SIG-M5 treated with dmso at 0.1 percent for 504 hours (cell line): ENCODE data around the gene SAMD3.
A peak's percentile ranks its signal among the peaks of the same experiment; 100 is the strongest.
"Not testable (repeated sequence)": the region's sequence is repeated elsewhere in the genome, so short reads cannot be mapped to it uniquely, and the experiment has no call there.

Source experiments
- DNase-seq: peaks from one replicate; lab custom pipeline; 2025; ENCODE audit not compliant: unreplicated experiment; lab: John Stamatoyannopoulos, UW

SAMD3 gene

GRCh38 chr6:130182466-130182865 is 40.3 kb downstream of the SAMD3 start:
- no peak for DNase-seq

DNA sequence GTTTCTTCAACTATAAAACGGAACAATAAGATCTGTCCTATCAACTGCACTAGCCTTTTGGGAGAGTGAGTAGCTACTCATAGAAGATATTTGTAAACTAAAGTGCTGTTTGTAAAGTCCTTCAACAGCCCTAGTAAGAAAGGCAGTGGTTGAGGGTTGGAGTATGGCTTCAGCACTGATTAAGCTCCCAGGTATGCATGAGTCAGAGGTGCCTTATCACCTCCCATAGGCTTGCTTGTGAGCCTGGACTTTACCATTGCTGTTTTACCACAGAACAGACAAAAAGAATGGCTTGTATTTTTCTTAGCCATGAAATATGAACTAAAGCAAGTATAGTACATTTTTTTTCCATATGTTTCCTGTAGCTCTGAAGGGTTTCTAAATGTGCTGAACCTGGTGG is 44.1 kb downstream of the SAMD3 start:
- no peak for DNase-seq

- DNase-seq = no peak
These were observed 46.4 kb downstream of the SAMD3 start for GRCh38 chr6:130176378-130176777.

GRCh38 chr6:130173377-130174004 is 49.3 kb downstream of the SAMD3 start:
- DNase-seq = not testable (repeated sequence)

GRCh38 chr6:130170160-130170559 is 52.6 kb downstream of the SAMD3 start:
- not testable (repeated sequence) for DNase-seq

- DNase-seq = no peak
These were observed 55.1 kb downstream of the SAMD3 start for GRCh38 chr6:130167655-130168054.

DNA sequence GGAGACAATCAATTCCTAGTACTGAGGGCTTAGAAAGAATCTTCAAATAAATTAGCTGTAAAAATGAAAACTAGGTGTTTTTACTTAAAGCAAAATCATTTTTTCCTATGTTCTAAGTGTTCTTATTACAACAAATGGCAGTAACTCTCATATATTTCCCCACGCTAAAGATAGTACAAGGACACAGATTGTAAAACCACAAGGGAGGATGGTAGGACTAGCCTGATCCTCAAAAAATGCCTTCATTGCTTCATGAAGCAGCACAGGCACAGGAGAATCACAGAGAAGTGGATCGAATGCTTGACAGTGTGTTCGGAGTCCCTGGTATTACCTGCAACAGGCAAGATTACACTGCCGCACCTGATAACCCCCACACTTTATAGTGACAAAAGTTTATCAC is 58.5 kb downstream of the SAMD3 start:
- no peak for DNase-seq

DNA sequence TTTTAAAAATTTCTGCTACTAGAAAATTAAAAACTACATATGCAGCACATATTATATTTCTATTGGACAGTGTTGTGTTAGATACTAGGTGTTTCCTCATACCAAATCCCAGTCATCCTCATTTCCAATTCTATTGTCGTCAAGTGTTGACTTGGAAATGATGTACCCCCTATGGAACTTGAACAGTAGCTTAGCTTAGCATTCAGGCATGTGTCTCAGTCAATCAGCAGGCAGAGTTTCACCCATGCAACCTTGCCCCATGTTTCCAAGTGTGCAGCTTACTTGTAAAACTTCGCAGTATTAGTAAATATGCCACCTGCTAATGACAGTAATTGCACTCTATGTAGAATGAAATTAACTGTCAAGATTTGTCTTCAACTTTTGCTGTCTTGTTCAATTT is 59.5 kb downstream of the SAMD3 start:
- DNase-seq = no peak

DNA sequence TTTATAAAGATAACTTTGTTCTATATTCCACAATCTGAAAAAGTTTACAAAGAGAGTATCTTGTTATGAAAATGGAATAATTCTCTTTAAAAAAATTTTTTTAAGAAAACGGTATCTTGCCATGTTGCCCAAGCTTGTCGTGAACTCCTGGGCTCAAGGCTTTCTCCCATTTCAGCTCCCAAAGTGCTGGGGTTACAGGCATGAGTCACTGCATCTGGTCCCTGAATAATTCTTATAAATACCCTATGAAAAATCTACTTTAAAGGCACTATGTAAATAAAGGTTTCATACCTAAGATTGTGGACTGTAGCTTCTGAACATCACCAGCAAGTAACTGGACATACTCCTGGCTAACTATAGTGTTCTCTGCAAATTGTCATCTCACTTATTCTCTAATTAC is 60.3 kb downstream of the SAMD3 start:
- DNase-seq = no peak

- no peak for DNase-seq
These were observed 60.9 kb downstream of the SAMD3 start for GRCh38 chr6:130161683-130162404.

GRCh38 chr6:130159956-130160355 is 62.8 kb downstream of the SAMD3 start:
- no peak for DNase-seq

GRCh38 chr6:130158548-130158947 is 64.2 kb downstream of the SAMD3 start:
- DNase-seq = no peak

DNA sequence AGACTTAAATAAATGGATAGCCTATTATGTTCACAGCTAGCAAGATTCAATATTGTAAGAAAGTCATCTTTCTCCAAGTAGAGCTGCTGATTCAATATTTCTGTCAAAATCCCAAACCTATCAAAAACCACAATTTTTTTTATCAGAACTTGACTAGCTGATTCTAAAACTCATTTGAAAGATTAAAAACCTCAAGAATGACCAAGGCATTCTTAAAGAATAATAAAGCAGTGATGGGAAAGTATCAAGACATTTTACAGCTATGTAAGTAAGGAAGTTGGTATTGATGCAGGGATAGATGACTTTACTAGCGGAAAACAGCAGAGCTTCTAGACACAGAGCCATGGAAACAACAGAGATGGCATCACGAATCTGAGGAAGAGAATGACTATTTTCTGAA is 64.7 kb downstream of the SAMD3 start:
- DNase-seq = no peak

- no peak for DNase-seq
These were observed 65.8 kb downstream of the SAMD3 start for GRCh38 chr6:130156908-130157307.

DNA sequence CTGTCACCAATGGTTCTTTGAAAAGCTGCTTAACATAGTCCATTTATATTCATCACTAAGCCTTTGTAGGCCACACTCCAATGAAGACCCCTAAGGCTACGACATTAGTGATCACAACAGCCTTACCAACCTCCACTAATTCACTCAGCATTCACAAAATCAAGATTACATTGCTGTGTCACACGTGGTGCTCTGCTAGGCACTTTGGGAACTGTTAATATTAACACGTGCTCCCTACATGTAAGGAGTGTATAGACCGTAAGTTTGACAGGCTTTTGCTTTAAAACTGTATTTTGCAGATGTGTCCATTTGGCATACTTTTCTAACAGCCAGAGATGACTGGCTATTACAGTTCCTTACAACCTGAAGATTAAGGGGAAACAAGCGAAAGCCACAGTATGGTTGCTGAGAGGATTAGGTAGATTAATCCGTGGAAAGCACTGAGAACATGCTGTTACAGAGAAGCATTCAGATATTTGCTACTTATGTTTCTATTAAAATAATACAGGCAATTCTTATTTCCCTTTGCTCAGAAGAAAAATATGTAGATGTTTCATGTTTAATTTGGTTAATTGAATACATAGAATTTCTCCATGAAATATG is 69.7 kb downstream of the SAMD3 start:
- no peak for DNase-seq

DNA sequence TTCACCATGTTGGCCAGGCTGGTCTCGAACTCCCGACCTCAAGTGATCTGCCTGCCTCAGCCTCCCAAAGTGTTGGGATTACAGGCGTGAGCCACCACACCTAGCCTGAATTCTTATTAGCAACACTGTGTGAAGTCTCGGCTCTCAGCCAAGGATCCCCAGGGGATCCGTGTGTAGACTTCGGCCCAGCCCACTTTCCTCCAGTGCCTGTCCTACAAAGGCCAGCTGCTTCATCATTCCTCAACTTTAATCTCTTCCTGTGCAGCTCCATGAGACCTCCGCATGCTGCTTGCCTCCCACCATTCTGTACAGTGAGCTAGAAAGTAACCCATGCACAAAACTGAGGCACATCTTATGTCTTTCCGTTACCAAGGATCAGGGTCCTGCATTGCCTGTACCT is 71.8 kb downstream of the SAMD3 start:
- DNase-seq = no peak

- not testable (repeated sequence) for DNase-seq
These were observed 73.7 kb downstream of the SAMD3 start for GRCh38 chr6:130149016-130149415.

DNA sequence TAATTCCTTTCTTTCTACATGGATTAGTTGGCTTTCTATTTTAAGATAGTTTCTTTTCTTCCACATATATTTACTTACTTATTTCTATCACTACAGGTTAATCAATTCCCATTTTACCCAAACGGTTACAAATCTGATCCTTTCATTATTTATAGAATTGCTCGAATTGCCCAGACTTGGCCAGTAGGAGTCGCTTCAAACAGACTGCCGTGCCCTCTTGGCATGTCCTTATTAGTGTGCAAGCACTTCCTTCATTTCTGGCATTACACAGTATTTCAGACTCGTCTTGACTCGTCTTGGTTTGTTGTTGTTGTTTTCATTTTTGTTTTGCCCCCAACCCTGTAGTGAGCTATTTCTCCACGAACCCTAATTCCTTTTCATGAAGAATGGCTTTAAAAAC is 74.6 kb downstream of the SAMD3 start:
- no peak for DNase-seq

DNA sequence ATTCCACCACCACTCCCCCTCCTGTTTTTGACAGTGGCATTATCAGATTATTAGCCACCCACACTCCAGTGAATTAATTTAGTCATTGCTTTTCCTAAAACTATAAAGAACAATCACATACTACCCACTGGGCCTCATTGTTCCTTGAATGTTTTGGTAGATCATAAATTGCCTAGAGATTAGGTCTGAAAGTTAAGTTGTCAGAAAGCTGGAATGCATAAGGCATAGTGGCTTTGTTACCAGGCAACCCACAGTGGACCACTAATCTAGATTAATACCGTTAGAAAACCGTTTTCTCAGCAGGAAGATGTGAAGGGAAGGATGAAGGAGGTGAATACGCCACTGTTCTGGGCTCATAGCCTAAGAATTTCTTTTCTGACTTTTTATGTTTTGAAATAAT is 75.6 kb downstream of the SAMD3 start:
- no peak for DNase-seq

- no peak for DNase-seq
These were observed 79.0 kb downstream of the SAMD3 start for GRCh38 chr6:130143709-130144108.

- DNase-seq = peak; percentile 52
These were observed 82.7 kb downstream of the SAMD3 start for GRCh38 chr6:130140084-130140483.

GRCh38 chr6:130138909-130139242 is 83.9 kb downstream of the SAMD3 start:
- DNase-seq = no peak
